SK-N-SH treated with all-trans-retinoic acid at 6 μM for 48 hours (cell line): ENCODE data around the gene FAHD1.

Experiments
- ATAC-seq: fragments of 200-7000 bp; cut with Tn5 transposase; 3 replicates; pipeline ENCODE4 v1.9.1; 2020; ENCODE audit warnings: mild to moderate bottlenecking, moderate library complexity
- ARNTL ChIP-seq: fragments of 450-650 bp; formaldehyde crosslinking; IDR thresholded peaks from 2 replicates; pipeline ENCODE4 v1.5.0; 2020; ENCODE audit warnings: low read depth, mild to moderate bottlenecking, moderate library complexity, borderline replicate concordance
- BACH2 ChIP-seq: fragments of 250-450 bp; sonication (Bioruptor Pico); IDR thresholded peaks from 2 replicates; pipeline ENCODE4 v1.9.0; 2021; ENCODE audit warnings: mild to moderate bottlenecking, borderline replicate concordance
- CREB5 ChIP-seq: fragments of 250-450 bp; sonication (Bioruptor Pico); IDR thresholded peaks from 2 replicates; pipeline ENCODE4 v1.5.1; 2020; ENCODE audit warnings: low read depth, mild to moderate bottlenecking, moderate library complexity
- CSDC2 ChIP-seq: fragments of 250-450 bp; sonication (Bioruptor Pico); IDR thresholded peaks from 2 replicates; pipeline ENCODE4 v1.5.0; 2020; ENCODE audit warnings: mild to moderate bottlenecking, moderate library complexity
- CSRNP3 ChIP-seq: fragments of 250-450 bp; sonication (Bioruptor Pico); IDR thresholded peaks from 2 replicates; pipeline ENCODE4 v1.5.1; 2021; ENCODE audit warnings: mild to moderate bottlenecking, moderate library complexity
- ESRRG ChIP-seq: fragments of 250-450 bp; sonication (Bioruptor Pico); IDR thresholded peaks from 2 replicates; pipeline ENCODE4 v1.6.1; 2021; ENCODE audit warnings: mild to moderate bottlenecking
- GLIS3 ChIP-seq: fragments of 250-450 bp; sonication (Bioruptor Pico); IDR thresholded peaks from 2 replicates; pipeline ENCODE4 v1.5.0; 2020; ENCODE audit warnings: mild to moderate bottlenecking, moderate library complexity
- ISL1 ChIP-seq: fragments of 250-450 bp; sonication (Bioruptor Pico); IDR thresholded peaks from 2 replicates; pipeline ENCODE4 v2.1.2; 2022; ENCODE audit warnings: mild to moderate bottlenecking, moderate library complexity
- OSR1 ChIP-seq: fragments of 250-450 bp; sonication (Bioruptor Pico); IDR thresholded peaks from 2 replicates; pipeline ENCODE4 v1.8.0; 2022; ENCODE audit warnings: moderate library complexity, mild to moderate bottlenecking, inconsistent platforms
- POU6F1 ChIP-seq: fragments of 250-450 bp; sonication (Bioruptor Pico); IDR thresholded peaks from 2 replicates; pipeline ENCODE4 v1.8.0; 2021; ENCODE audit warnings: low read depth, mild to moderate bottlenecking, moderate library complexity, borderline replicate concordance
- PPARA ChIP-seq: fragments of 250-450 bp; sonication (Bioruptor Pico); IDR thresholded peaks from 2 replicates; pipeline ENCODE4 v1.5.0; 2020; ENCODE audit warnings: mild to moderate bottlenecking, borderline replicate concordance
- RARB ChIP-seq: fragments of 250-450 bp; sonication (Bioruptor Pico); IDR thresholded peaks from 2 replicates; pipeline ENCODE4 v1.8.0; 2021; ENCODE audit warnings: mild to moderate bottlenecking, moderate library complexity
- SNAI2 ChIP-seq: fragments of 250-450 bp; sonication (Bioruptor Pico); IDR thresholded peaks from 2 replicates; pipeline ENCODE4 v1.5.0; 2020; ENCODE audit warnings: mild to moderate bottlenecking, moderate library complexity
- TCF4 ChIP-seq: fragments of 250-450 bp; sonication (Bioruptor Pico); IDR thresholded peaks from 2 replicates; pipeline ENCODE4 v1.8.0; 2021; ENCODE audit warnings: mild to moderate bottlenecking, moderate library complexity, borderline replicate concordance
- TOX ChIP-seq: fragments of 250-450 bp; sonication (Bioruptor Pico); IDR thresholded peaks from 2 replicates; pipeline ENCODE4 v1.8.0; 2021; ENCODE audit warnings: mild to moderate bottlenecking, moderate library complexity, borderline replicate concordance
- ZC3H10 ChIP-seq: fragments of 250-450 bp; sonication (Bioruptor Pico); IDR thresholded peaks from 2 replicates; pipeline ENCODE4 v1.5.1; 2021; ENCODE audit warnings: mild to moderate bottlenecking, moderate library complexity
- ZNF565 ChIP-seq: fragments of 450-650 bp; formaldehyde crosslinking; conservative IDR thresholded peaks from 2 replicates; pipeline ENCODE4 v1.5.0; 2020; ENCODE audit warnings: low read depth, mild to moderate bottlenecking, moderate library complexity
- ZNF70 ChIP-seq: fragments of 450-650 bp; formaldehyde crosslinking; IDR thresholded peaks from 2 replicates; pipeline ENCODE4 v1.5.0; 2020; ENCODE audit warnings: mild to moderate bottlenecking, moderate library complexity
- ZNF8 ChIP-seq: fragments of 450-650 bp; formaldehyde crosslinking; IDR thresholded peaks from 2 replicates; pipeline ENCODE4 v1.5.0; 2020; ENCODE audit warnings: mild to moderate bottlenecking, moderate library complexity
- TF ChIP-seq, protein P1 (sequence below): fragments of 250-450 bp; sonication (Bioruptor Pico); IDR thresholded peaks from 2 replicates; pipeline ENCODE4 v1.8.0; 2020; ENCODE audit warnings: mild to moderate bottlenecking, moderate library complexity, borderline replicate concordance

Gene FAHD1

GRCh38 chr16:1779234-1779701 is 47.7 kb upstream of the FAHD1 start:
- ATAC-seq, result no peak
- TF ChIP-seq TCF4 (no peak), CSRNP3 (CRISPR knock-in tag) (no peak), ARNTL (CRISPR knock-in tag) (no peak), BACH2 (CRISPR knock-in tag) (no peak), SNAI2 (no peak), RARB (no peak), POU6F1 (CRISPR knock-in tag) (no peak), TOX (CRISPR knock-in tag) (no peak), CREB5 (CRISPR knock-in tag) (no peak), ZNF8 (CRISPR knock-in tag) (no peak)

- TF ChIP-seq GLIS3 (CRISPR knock-in tag) (no peak), OSR1 (CRISPR knock-in tag) (no peak), CSDC2 (CRISPR knock-in tag) (no peak), PPARA (no peak), ISL1 (no peak), RARB (no peak), ESRRG (CRISPR knock-in tag) (no peak), ZNF70 (CRISPR knock-in tag) (no peak), ZNF565 (CRISPR knock-in tag) (no peak)
- TF ChIP-seq, all 23 proteins: peak for 0
- ATAC-seq, result no peak
These were observed 47.0 kb upstream of the FAHD1 start for GRCh38 chr16:1779741-1780676.

DNA sequence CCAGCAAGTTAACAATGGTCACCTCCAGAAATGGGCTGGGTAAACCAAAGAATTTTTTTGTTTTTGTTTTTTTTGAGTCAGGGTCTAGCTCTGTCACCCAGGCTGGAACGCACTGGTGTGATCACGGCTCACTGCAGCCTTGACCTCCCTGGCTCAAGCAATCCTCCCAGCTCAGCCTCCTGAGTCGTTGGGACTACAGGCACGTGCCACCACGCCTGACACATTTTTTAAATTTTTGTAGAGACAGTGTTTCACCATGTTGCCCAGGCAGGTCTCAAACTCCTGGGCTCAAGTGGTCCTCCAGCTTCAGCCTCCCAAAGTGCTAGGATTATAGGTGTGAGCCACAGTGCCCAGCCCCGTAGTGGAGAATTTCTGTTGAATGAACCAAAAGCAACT is 46.3 kb upstream of the FAHD1 start:
- TF ChIP-seq CREB5 (CRISPR knock-in tag) (no peak), ZC3H10 (CRISPR knock-in tag) (no peak), ZNF565 (CRISPR knock-in tag) (no peak), ZNF70 (CRISPR knock-in tag) (no peak), PPARA (no peak)
- ATAC-seq, result no peak

DNA sequence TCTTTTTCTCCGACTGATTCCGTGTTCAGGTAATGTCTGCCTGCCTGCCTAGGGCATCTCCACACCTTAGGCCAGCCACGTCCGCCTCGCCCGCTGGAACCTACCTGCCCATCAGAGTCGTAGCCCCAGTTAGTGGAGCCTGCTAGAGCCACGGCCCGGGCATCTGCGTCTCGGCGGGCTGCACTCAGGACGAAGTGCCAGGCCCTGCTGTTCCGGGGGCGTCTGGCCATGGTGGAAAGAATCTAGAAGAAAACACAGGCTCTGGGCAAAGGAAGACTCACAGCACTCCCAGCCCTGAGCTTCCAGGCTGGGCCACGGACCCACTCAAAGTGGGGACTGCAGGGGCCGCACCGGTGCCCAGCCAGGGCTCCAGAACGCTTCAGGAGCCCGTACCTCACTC is 45.8 kb upstream of the FAHD1 start:
- TF ChIP-seq PPARA, result no peak
- TF ChIP-seq, protein P1, sequence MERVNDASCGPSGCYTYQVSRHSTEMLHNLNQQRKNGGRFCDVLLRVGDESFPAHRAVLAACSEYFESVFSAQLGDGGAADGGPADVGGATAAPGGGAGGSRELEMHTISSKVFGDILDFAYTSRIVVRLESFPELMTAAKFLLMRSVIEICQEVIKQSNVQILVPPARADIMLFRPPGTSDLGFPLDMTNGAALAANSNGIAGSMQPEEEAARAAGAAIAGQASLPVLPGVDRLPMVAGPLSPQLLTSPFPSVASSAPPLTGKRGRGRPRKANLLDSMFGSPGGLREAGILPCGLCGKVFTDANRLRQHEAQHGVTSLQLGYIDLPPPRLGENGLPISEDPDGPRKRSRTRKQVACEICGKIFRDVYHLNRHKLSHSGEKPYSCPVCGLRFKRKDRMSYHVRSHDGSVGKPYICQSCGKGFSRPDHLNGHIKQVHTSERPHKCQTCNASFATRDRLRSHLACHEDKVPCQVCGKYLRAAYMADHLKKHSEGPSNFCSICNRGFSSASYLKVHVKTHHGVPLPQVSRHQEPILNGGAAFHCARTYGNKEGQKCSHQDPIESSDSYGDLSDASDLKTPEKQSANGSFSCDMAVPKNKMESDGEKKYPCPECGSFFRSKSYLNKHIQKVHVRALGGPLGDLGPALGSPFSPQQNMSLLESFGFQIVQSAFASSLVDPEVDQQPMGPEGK (CRISPR knock-in tag), result no peak
- TF ChIP-seq TCF4, result no peak
- TF ChIP-seq ISL1, result no peak
- TF ChIP-seq RARB, result no peak
- TF ChIP-seq ZNF70 (CRISPR knock-in tag), result no peak
- TF ChIP-seq, all 23 proteins: peak for 0
- ATAC-seq, result no peak
